Stimulated activated effector memory CD8-positive, alpha-beta T cell treated with anti-CD3 and anti-CD28 coated beads, Interleukin-12 subunit alpha, Interleukin-12 subunit beta, amount 100 ng/mL, for 72 hours (primary cell): ENCODE results near the gene DCBLD1.

ENCODE experiments used
- ATAC-seq: fragments of 150-1000 bp; cut with Tn5 transposase; 2 replicates; pipeline ENCODE4 v1.10.0; 2021
- DNase-seq, 2 donors: peaks; one replicate each; pipeline ENCODE4 v3.0.0; 2021 to 2022; ENCODE audit warnings: low spot score in 2 of 2
- H3K27ac Mint-ChIP-seq: one replicate; pipeline ENCODE4 v1.8.0; 2022; ENCODE audit warnings: mild to moderate bottlenecking, mixed read lengths
- H3K36me3 Mint-ChIP-seq: one replicate; pipeline ENCODE4 v1.8.0; 2022; ENCODE audit warnings: mild to moderate bottlenecking, mixed read lengths
- H3K4me1 Mint-ChIP-seq: one replicate; pipeline ENCODE4 v1.8.0; 2022; ENCODE audit warnings: mixed read lengths
- H3K4me3 Mint-ChIP-seq: one replicate; pipeline ENCODE4 v1.8.0; 2022; ENCODE audit warnings: mild to moderate bottlenecking, mixed read lengths
- H3K9me3 Mint-ChIP-seq: one replicate; pipeline ENCODE4 v1.8.0; 2022; ENCODE audit warnings: mixed read lengths

Gene DCBLD1

DNA sequence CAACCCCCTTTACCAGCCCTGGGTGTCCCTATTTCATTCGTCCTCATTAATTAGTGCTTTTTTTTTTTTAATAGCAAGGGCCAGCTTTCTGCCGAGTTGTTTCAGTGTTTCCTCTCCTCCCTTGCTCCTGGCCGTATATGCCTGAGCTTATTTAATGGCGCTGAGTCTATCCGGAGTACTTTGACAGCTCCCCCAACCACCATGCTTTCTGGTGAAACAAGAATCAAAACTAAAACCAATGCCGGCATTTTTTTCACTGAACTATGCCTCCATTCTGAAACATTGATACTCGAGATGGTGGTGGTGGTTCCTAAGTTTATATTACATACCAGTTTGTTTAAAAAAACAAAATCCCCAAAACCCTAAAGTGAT is 1.2 kb downstream of the DCBLD1 start:
- Mint-ChIP-seq H3K4me1 (peaks cover 14% of the 10 kb centered on the region), H3K36me3 (no peaks in the 10 kb centered on the region), H3K4me3 (peak overlapping the region; percentile 82), H3K9me3 (no peaks in the 10 kb centered on the region), H3K27ac (peak overlapping the region; percentile 64)
- no peak for ATAC-seq
- no peak for DNase-seq

DNA sequence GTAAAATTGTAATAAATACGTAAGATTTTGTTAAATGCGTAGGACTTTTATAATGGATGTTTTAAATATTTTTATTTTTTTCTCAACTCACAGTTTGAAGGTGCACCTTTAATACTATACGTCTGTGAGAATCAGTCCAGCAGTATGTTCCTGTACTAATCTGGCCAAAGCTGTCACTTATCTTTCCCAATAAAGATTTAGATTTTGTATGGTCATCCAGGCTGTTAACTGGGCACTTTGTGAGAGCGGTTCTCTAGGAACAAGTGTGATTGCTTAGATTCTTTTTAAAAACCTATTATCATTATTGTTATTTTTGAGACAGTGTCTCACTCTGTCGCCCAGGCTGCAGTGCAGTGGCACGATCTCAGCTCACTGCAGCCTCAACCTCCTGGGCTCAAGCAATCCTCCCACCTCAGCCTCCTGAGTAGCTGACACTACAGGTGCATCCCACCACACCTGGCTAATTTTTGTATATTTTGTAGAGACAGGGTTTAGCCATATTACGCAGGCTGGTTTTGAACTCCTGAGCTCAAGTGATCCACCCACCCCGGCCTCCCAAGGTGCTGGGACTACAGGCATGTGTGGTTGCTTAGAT is 1.7 kb downstream of the DCBLD1 start:
- peaks cover 14% of the 10 kb centered on the region for H3K4me1 Mint-ChIP-seq
- no peaks in the 10 kb centered on the region for H3K36me3 Mint-ChIP-seq
- DNase-seq, result no peak
- H3K27ac Mint-ChIP-seq, result peak overlapping the region; percentile 64
- ATAC-seq, result no peak
- no peaks in the 10 kb centered on the region for H3K9me3 Mint-ChIP-seq
- peak overlapping the region; percentile 82 for H3K4me3 Mint-ChIP-seq

DNA sequence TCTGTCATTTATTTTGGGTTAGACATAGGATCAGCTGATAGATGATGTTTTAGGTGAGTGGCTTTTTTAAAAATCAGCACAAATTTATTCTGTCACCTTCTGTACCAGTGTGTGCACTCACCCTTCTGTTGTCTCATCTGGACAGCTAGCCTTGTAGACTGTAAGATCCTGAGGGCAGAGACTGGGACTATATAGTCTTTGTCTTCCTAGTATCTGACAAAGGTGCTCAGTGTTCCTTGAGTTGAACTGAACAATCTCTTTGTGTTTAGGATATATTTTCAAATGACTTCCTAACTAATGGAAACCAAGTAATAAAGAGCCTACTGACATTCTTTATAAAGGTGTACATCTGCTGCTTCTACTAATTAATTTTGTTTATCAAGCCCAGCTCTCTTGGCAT is 3.0 kb downstream of the DCBLD1 start:
- Mint-ChIP-seq H3K9me3 (no peaks in the 10 kb centered on the region), H3K27ac (no peak overlapping the region), H3K4me1 (peaks cover 14% of the 10 kb centered on the region), H3K36me3 (no peaks in the 10 kb centered on the region), H3K4me3 (no peak overlapping the region)
- ATAC-seq (no peak), DNase-seq (no peak)

DNA sequence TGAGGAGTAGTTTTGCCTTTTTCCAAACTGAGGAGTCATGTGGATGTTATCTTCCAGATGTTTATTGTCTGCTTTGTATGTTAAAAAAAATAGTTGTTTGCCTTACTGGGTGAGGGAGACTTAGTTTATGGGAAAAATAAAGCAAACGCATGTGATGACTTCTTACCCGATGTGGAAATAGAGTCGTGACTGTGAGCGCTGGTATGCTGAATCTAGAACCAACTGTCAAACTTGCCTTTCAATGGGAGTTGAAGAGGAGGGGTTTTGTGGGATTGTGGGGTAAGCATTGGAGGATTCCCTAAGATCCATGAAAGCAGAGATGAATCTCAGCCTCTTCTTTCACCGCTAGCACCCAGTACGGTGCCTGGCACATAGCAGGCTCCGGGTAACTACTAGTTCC is 5.3 kb downstream of the DCBLD1 start:
- ATAC-seq (no peak), DNase-seq (no peak)
- no peak overlapping the region for H3K27ac Mint-ChIP-seq
- no peak overlapping the region for H3K4me3 Mint-ChIP-seq
- H3K4me1 Mint-ChIP-seq, result no peaks in the 10 kb centered on the region
- H3K36me3 Mint-ChIP-seq, result no peaks in the 10 kb centered on the region
- H3K9me3 Mint-ChIP-seq, result no peaks in the 10 kb centered on the region

DNA sequence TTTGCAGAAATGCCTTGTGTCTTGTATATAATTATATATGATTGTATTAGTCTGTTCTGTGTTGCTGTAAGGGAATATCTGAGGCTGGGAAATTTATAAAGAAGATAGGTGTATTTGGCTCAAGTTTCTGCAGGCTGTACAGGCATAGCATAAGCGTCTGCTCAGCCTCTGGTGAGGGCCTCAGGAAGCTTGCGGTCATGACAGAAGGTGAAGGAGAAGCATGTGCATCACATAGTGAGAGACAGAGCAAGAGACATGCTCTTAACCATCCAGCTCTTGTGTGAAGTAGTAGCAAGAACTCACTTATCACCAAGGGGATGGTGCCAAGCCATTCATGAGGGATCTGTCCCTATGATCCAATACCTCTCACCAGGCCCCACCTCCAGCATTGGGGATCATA is 6.5 kb downstream of the DCBLD1 start:
- Mint-ChIP-seq H3K36me3 (no peaks in the 10 kb centered on the region), H3K4me1 (no peaks in the 10 kb centered on the region), H3K27ac (no peak overlapping the region), H3K9me3 (no peaks in the 10 kb centered on the region), H3K4me3 (no peak overlapping the region)
- ATAC-seq (no peak), DNase-seq (no peak)

DNA sequence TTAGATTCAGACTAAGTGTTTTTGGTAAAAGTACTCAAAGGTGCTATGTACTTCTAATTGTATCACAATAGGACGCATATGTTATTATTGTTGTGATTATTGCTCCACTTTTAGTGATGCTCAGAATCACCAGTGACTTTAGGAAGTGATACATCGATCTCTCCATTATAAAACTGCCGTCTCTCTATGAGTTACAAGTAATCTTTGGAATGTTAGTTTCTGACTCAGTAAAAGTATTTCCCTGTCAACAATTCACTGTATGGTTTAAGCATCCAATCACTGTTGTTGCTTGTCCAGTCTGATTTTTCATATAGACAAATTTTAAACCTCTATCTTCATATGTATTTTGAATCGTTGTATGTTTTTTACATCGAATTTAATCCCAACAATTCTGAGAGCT is 9.4 kb downstream of the DCBLD1 start:
- Mint-ChIP-seq H3K36me3 (no peaks in the 10 kb centered on the region), H3K4me3 (no peak overlapping the region), H3K9me3 (no peaks in the 10 kb centered on the region), H3K4me1 (peaks cover 13% of the 10 kb centered on the region), H3K27ac (no peak overlapping the region)
- DNase-seq, result no peak
- no peak for ATAC-seq

DNA sequence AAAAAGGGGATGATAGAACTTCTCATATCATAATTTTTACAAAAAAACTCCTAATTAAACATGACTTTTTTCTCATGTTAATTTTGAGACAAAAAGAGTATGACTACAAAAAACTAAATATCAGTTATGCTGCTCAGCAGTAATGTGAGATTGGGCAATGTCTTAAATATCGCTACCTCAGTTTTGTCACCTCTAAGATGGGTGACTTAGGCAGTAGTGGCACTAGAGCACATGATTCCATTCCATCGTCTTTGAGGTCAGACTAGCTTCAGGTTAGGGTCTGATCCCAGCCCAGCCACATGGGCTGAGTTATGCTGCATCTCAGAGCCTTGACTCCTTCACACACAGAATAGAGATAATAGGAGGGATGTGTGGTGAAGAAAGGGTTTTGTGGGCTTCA is 11.0 kb downstream of the DCBLD1 start:
- H3K4me3 Mint-ChIP-seq, result no peak overlapping the region
- no peak for ATAC-seq
- no peak for DNase-seq
- peaks cover 19% of the 10 kb centered on the region for H3K4me1 Mint-ChIP-seq
- no peak overlapping the region for H3K27ac Mint-ChIP-seq
- no peaks in the 10 kb centered on the region for H3K9me3 Mint-ChIP-seq
- H3K36me3 Mint-ChIP-seq, result no peaks in the 10 kb centered on the region

DNA sequence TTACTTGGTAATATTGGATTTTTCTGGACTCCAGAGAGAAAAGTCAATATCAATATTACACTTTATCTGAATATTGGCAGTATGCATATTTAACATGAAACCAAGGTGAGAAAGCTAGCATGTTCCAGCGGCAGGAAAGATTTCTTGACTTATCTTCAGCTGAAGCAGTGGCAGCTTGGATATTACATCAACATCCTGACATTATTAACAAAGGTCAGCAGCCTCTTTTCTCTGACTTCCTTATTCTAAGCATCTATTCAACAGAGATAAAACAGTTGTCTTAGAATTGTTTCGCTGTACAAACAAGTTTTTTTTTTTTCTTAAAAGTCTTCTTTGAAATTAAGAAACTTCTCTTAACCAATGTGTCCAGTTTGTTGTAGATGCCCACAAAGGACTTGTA is 11.8 kb downstream of the DCBLD1 start:
- H3K4me3 Mint-ChIP-seq, result no peak overlapping the region
- no peaks in the 10 kb centered on the region for H3K9me3 Mint-ChIP-seq

DNA sequence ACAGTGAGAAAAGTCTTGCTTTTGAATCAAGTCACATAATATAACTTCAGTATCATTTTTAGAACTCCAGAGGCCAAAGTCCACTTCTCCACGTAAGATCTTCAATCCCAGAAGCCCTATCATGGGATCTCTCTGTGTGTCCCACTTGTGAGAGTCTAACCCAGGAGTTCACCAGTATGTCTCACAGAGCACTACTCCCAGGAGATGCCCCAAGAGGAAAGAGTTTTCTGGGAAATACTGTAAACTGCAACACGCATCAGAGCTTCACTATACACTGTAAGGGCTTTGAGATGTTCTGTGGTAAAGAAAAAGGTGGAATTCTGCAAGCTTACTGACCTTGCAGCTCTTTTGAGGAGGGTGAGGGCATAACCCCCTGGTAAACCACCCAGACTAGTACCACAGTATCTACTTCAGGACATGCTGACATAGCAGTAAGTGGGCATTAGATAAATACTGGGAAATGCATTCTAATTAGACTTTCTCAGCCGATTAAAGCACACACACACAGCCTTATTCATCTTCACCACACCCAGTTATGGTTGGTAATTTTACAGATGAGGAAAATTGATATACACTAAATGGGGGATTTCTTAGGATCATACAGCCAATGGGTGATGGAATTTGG is 12.3 kb downstream of the DCBLD1 start:
- no peaks in the 10 kb centered on the region for H3K36me3 Mint-ChIP-seq

More for the DNA sequence above, 11.8 kb downstream of the DCBLD1 start:
- H3K27ac Mint-ChIP-seq, result no peak overlapping the region
- DNase-seq, result no peak
- H3K4me1 Mint-ChIP-seq, result peaks cover 21% of the 10 kb centered on the region
- no peaks in the 10 kb centered on the region for H3K36me3 Mint-ChIP-seq
- no peak for ATAC-seq

DNA sequence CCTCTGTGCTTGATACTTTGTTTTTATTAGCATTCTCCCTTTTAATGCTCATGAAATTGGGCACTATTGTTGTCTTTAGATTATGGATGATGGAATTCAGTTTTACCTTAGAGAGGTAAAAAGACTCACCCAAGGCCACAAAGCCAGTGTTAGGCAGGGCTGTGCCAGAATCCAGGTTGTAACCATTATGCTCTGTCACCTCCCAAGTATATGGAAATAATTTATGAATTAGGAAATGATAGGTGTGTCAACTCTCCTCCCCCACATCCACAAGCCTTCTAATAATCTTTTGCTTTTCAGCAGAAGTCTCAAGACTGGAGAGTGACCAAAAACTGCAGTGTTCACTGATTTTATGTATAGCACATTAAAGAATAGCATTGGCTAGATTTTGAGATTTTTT is 13.0 kb downstream of the DCBLD1 start:
- no peaks in the 10 kb centered on the region for H3K9me3 Mint-ChIP-seq
- H3K4me3 Mint-ChIP-seq, result no peak overlapping the region
- no peak for ATAC-seq

More for the DNA sequence above, 12.3 kb downstream of the DCBLD1 start:
- DNase-seq (no peak), ATAC-seq (no peak)
- Mint-ChIP-seq H3K4me1 (peaks cover 21% of the 10 kb centered on the region), H3K4me3 (no peak overlapping the region), H3K27ac (no peak overlapping the region), H3K9me3 (no peaks in the 10 kb centered on the region)

DNA sequence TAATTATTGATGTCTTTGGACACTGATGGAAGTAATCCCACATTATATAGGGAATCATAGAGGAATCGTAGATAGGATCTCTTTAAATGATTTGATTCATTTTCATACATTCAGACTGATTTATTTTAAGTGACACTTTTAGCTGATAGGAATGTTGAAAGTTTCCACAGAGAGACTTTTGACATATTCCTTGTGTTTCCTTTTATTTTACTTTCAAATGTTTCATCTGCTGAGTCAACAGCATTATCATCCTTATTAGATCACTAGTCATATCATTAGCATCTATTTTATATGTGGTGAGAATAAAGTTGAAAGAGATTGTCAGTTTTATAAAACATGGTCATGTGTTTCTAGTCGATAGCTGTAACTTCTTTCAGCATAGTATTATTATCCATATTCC is 13.4 kb downstream of the DCBLD1 start:
- Mint-ChIP-seq H3K4me3 (no peak overlapping the region), H3K36me3 (no peaks in the 10 kb centered on the region), H3K9me3 (no peaks in the 10 kb centered on the region), H3K27ac (no peak overlapping the region), H3K4me1 (peaks cover 21% of the 10 kb centered on the region)
- DNase-seq (no peak), ATAC-seq (no peak)

More for the DNA sequence above, 13.0 kb downstream of the DCBLD1 start:
- no peaks in the 10 kb centered on the region for H3K36me3 Mint-ChIP-seq
- DNase-seq, result no peak
- no peak overlapping the region for H3K27ac Mint-ChIP-seq
- H3K4me1 Mint-ChIP-seq, result peaks cover 21% of the 10 kb centered on the region

DNA sequence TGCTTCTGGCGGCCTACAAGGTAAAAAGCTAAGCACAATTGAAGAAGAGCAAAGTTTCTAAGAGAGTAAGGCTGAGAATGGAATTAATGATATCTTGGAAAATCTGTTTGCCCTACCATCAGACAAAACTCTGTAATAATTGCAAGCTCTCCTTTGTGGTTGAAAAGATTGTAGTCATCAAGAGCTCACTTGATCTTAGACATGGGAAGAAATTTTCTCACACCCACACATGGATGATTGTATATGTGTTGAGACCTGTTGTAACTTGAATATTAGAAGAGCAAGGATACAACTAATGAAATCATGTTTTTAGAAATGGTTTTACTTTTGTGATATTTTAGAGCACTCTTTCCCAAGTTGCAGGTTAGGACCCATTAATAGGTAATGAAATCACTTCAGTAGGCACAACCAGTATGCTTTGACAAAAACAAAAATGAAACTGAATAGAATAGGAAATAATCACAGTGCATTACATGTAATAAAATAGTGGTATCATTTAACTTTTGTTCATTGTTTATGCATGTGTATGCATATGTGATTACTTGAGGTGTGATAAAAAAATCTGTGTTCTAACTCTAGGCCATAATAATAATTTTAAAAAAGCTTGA is 14.0 kb downstream of the DCBLD1 start:
- DNase-seq (no peak), ATAC-seq (peak; percentile 71)
- Mint-ChIP-seq H3K27ac (no peak overlapping the region), H3K9me3 (no peaks in the 10 kb centered on the region), H3K4me3 (no peak overlapping the region), H3K4me1 (peaks cover 21% of the 10 kb centered on the region), H3K36me3 (no peaks in the 10 kb centered on the region)

DNA sequence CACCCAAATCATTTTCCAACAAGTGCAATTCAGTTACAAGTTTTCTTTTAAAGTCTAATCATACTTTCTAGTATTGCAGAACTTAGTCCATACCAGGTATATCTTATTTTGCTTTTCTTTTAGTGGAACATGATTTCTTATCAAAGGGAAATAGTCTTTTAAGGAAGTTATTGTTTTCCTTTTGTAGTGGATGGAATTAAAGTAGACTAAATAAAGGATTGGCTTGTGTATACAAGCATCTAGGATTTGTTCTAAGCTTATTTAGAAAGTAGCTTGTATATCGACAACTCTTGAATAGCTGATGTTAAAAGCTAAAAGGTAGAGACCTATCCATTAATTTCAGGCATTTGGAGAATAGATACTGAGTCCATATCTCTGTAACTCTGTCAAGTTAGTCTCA is 14.8 kb downstream of the DCBLD1 start:
- ATAC-seq (no peak), DNase-seq (no peak)
- H3K4me3 Mint-ChIP-seq, result no peak overlapping the region
- H3K4me1 Mint-ChIP-seq, result peaks cover 27% of the 10 kb centered on the region
- H3K27ac Mint-ChIP-seq, result no peak overlapping the region
- H3K9me3 Mint-ChIP-seq, result no peaks in the 10 kb centered on the region
- H3K36me3 Mint-ChIP-seq, result no peaks in the 10 kb centered on the region

DNA sequence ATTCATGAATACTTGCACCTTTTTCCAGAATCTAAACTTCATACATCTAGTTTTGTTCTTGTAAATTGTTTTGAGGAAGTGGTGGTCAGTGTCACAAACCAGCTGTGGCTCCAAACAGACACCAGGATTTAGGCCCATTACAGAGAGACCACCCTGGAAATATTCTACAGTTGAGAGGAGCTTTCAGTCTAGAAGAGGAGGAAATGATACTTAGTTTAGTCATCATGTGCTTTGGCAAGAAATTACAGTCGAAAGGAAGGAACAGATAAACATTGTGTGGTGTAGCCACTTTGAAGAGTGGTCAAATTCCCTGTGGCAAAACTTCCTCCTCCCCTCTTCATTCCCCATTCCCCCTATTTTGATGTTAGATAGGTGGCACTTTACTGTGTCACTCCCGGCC is 15.7 kb downstream of the DCBLD1 start:
- Mint-ChIP-seq H3K4me1 (peaks cover 27% of the 10 kb centered on the region), H3K9me3 (no peaks in the 10 kb centered on the region), H3K27ac (no peak overlapping the region), H3K4me3 (no peak overlapping the region), H3K36me3 (no peaks in the 10 kb centered on the region)
- ATAC-seq (peak; percentile 45), DNase-seq (no peak)

DNA sequence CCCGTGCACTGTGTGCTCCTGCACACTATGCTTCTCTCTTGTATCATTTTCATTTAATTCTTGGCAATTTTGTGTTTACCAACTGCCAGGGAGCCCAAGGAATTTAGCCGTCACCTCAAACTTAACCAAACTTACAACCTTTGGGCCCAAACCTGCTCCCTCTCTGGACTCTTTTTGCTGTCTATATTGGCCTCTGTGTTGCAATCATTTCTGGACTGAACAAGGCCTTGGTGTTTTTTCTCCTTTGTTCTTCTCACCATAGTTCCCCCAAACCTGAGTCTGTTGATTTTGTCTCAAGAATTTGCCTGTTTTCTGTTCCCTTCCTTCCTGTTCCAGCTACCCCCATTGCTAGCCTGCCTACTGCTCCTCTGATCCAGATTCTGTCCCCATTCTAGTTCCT is 19.2 kb downstream of the DCBLD1 start:
- ATAC-seq (no peak), DNase-seq (no peak)
- no peaks in the 10 kb centered on the region for H3K9me3 Mint-ChIP-seq
- no peak overlapping the region for H3K27ac Mint-ChIP-seq
- peaks cover 11% of the 10 kb centered on the region for H3K36me3 Mint-ChIP-seq
- no peak overlapping the region for H3K4me3 Mint-ChIP-seq
- H3K4me1 Mint-ChIP-seq, result peaks cover 16% of the 10 kb centered on the region

DNA sequence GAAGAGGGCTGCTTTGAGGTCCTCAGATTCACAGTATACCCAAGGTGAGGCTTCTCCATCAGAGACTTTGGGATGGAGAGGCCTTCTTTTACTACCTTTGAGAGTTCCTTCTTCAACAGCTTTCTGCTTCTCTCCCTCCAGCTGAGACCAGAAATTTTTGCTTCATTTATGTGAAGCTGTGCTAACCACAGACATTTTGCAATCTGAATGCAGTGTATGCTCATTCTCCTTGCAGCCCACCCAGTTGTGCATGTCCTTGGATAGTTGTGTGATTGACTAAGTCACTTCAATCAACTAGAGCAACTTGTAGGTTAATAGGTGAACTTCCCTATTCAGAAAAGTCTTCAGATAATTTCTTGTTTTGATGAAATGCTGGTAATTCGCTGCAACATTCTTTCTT is 20.1 kb downstream of the DCBLD1 start:
- H3K36me3 Mint-ChIP-seq, result peaks cover 11% of the 10 kb centered on the region
- DNase-seq (no peak), ATAC-seq (no peak)
- no peak overlapping the region for H3K27ac Mint-ChIP-seq
- no peak overlapping the region for H3K4me3 Mint-ChIP-seq
- peaks cover 14% of the 10 kb centered on the region for H3K4me1 Mint-ChIP-seq
- H3K9me3 Mint-ChIP-seq, result no peaks in the 10 kb centered on the region
